Ascending aorta (tissue), 2 donors: ENCODE measurements around the gene COPRS. TPM values are rescaled to one million over a fixed set of nuclear protein-coding genes. Genes with fewer than 3 reads are reported as not detected.
"Not testable (repeated sequence)": the region's sequence is repeated elsewhere in the genome, so short reads cannot be mapped to it uniquely, and the experiment has no call there.

Experiments
- DNase-seq, 2 donors: peaks; one replicate each; pipeline ENCODE4 v3.0.0-alpha.2; 2019; ENCODE audit warnings: low spot score in 2 of 2
- H3K27ac ChIP-seq, 2 donors: fragments of 200-600 bp; sonication (generic); one replicate each; pipeline ENCODE4 v1.5.1; 2016 to 2017; ENCODE audit warnings: mild to moderate bottlenecking in 1 of 2
- H3K27me3 ChIP-seq: fragments of 200-600 bp; sonication (generic); one replicate; pipeline ENCODE4 v1.5.1; 2017
- H3K36me3 ChIP-seq, 2 donors: fragments of 200-600 bp; sonication (generic); one replicate each; pipeline ENCODE4 v1.5.1; 2016
- H3K4me1 ChIP-seq, 2 donors: fragments of 200-600 bp; sonication (generic); one replicate each; pipeline ENCODE4 v1.5.1; 2016 to 2017; ENCODE audit warnings: mild to moderate bottlenecking in 1 of 2
- H3K4me3 ChIP-seq, 2 donors: fragments of 200-600 bp; sonication (generic); one replicate each; pipeline ENCODE4 v1.5.1; 2016 to 2017; ENCODE audit warnings: mild to moderate bottlenecking in 1 of 2
- H3K9me3 ChIP-seq, 2 donors: fragments of 200-600 bp; sonication (generic); one replicate each; pipeline ENCODE4 v1.5.1; 2016
- CTCF ChIP-seq, 3 experiments: fragments of 200-600 bp in 2 of 3; fragments of 450-650 bp in 1 of 3; sonication (generic) in 2 of 3; IDR thresholded peaks; one replicate each; pipeline ENCODE4 v1.5.1; 2016 to 2019; ENCODE audit warnings: antibody characterized with exemption in 3 of 3, mild to moderate bottlenecking in 1 of 3, moderate library complexity in 1 of 3
- intact Hi-C: fragments of 100-400 bp; cut with DNase I; formaldehyde crosslinking; loops from one replicate; pipeline ENCODE4 v1.15.1; 2023
- total RNA-seq: library from RNA; depleted of rRNA; stranded (reverse); fragments of >200 nt; gene quantifications from one replicate; pipeline ENCODE4 v1.1.0, GENCODE V29; 2016

COPRS gene
- total RNA-seq, 1 donor from 2014 or later, result 92.1 TPM

DNA sequence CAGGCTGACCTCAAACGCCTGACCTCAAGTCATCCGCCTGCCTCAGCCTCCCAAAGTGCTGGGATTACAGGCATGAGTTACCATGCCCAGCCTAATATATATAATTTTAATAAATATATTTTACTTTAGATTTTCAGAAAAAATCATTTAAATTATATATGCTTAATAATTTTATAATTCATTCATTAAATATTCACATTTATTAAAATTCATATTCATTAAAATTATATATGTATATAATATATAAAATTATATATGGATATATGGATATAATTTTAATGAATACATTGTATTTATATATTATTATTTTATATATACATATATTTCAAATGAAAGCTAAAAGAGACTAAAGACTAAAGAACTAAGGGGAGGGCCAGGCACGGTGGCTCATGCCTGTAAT is 29.4 kb downstream of the COPRS start:
- no peaks in the 10 kb centered on the region for H3K27me3 ChIP-seq
- H3K27ac ChIP-seq, result no peak overlapping the region
- intact Hi-C loops, result loop anchor here (5.0 kb wide), 1 partner anchor 57 kb away; no protein-coding TSS in a partner anchor
- peaks cover 0 to 6% of the 10 kb centered on the region in 2 donors for H3K4me1 ChIP-seq
- H3K36me3 ChIP-seq, result no peaks in the 10 kb centered on the region
- H3K4me3 ChIP-seq, result no peak overlapping the region
- no peaks in the 10 kb centered on the region for H3K9me3 ChIP-seq
- no peak for DNase-seq
- TF ChIP-seq CTCF (IDR thresholded peaks at IDR 0.05), result no peak

GRCh38 chr17:31828955-31829354 is 30.1 kb downstream of the COPRS start:
- not testable (repeated sequence) for H3K36me3 ChIP-seq

DNA sequence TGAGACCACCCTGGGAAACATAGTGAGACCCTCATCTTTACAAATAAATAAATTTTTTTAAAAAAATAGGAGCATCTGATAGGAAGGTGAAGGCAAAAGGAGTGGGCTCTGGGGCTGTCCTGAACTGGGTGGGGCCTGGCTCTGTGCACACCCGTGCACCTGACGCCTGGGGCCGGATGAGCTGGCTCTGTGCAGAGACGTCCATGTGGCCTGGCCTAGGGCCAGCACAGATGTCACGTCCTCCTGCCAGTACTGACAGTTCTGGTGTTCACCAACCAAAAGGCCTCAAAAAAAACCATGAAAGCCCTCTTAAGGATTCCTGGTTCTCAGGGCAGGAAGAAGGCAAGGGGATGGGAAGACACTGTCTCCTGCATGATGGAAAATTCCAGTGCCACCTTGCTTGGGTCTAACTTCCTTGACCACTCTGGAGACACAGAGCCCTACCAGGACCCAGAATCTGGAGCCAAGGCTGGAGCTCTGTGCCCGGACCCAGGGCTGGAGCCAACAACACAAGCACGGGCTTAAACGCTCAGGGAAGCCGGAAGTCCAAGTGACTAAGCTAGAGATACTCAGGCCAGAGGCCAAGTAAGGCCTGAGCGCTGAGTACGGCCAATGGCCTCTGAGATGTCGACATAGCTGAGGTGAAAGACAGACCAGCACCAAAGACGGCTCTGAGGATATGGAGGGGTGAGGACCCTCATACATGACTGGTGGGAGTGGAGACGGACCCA is 32.9 kb downstream of the COPRS start:
- H3K27ac ChIP-seq, result peak overlapping the region; percentile 72 to 74
- no peak for TF ChIP-seq CTCF (IDR thresholded peaks at IDR 0.05)
- H3K4me1 ChIP-seq, result peaks cover 0 to 4% of the 10 kb centered on the region in 2 donors
- intact Hi-C loops, result loop anchor here (5.0 kb wide), 1 partner anchor 54 kb away; no protein-coding TSS in a partner anchor
- no peaks in the 10 kb centered on the region for H3K36me3 ChIP-seq
- no peaks in the 10 kb centered on the region for H3K27me3 ChIP-seq
- H3K9me3 ChIP-seq, result no peaks in the 10 kb centered on the region
- DNase-seq, result peak; percentile 31 to 84
- H3K4me3 ChIP-seq, result no peak overlapping the region

More at GRCh38 chr17:31828955-31829354, 30.1 kb downstream of the COPRS start:
- not testable (repeated sequence) for H3K4me3 ChIP-seq, H3K9me3 ChIP-seq, H3K27me3 ChIP-seq, DNase-seq, H3K27ac ChIP-seq, H3K4me1 ChIP-seq
- intact Hi-C loops, result loop anchor here (5.0 kb wide), 1 partner anchor 57 kb away; no protein-coding TSS in a partner anchor

- Histone ChIP-seq H3K27me3 (no peaks in the 10 kb centered on the region), H3K27ac (no peak overlapping the region), H3K36me3 (no peaks in the 10 kb centered on the region), H3K9me3 (no peaks in the 10 kb centered on the region), H3K4me3 (no peak overlapping the region), H3K4me1 (peaks cover 0 to 3% of the 10 kb centered on the region in 2 donors)
- DNase-seq, result no peak
- TF ChIP-seq CTCF (IDR thresholded peaks at IDR 0.05), result no peak
- intact Hi-C loops, result loop anchor here (5.0 kb wide), 2 partner anchors 53 to 103 kb away; no protein-coding TSS in a partner anchor
These were observed 34.2 kb downstream of the COPRS start for GRCh38 chr17:31824766-31825360.

DNA sequence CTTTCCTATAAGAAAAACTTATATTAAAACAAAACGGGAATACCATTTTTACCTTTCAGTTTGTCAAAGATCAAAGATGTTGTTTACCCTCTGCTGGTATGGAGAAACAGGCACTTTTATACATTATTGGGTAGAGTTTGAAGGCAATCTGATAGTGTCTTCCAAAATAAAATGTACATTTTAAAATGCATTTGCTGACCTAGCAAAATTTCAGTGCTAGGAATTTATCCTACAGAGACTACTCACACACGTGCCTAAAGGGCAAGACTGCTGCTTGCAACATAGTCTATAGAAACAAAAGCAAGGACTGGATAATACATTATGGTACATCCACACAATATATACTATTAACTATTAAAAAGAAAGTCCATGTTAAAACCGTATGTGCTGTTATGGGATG is 36.0 kb downstream of the COPRS start:
- DNase-seq, result no peak
- TF ChIP-seq CTCF (IDR thresholded peaks at IDR 0.05), result no peak
- no peak overlapping the region for H3K4me3 ChIP-seq
- H3K27me3 ChIP-seq, result no peaks in the 10 kb centered on the region
- H3K9me3 ChIP-seq, result no peaks in the 10 kb centered on the region
- intact Hi-C loops, result loop anchor here (5.0 kb wide), 1 partner anchor 101 kb away; no protein-coding TSS in a partner anchor
- no peaks in the 10 kb centered on the region for H3K36me3 ChIP-seq
- H3K27ac ChIP-seq, result no peak overlapping the region
- peaks cover 0 to 3% of the 10 kb centered on the region in 2 donors for H3K4me1 ChIP-seq
